NCI-H1694 (cell line): ENCODE data around the gene PPM1H.
A peak's percentile ranks its signal among the peaks of the same experiment; 100 is the strongest.

ENCODE experiments used
- DNase-seq: peaks from one replicate; lab custom pipeline; 2025; lab: John Stamatoyannopoulos, UW

Gene PPM1H

GRCh38 chr12:62604871-62605270, 330.1 kb downstream of the PPM1H start:
- no peak for DNase-seq

- no peak for DNase-seq
These were observed 330.6 kb downstream of the PPM1H start for GRCh38 chr12:62604373-62604772.

- DNase-seq, result no peak
These were observed 331.2 kb downstream of the PPM1H start for GRCh38 chr12:62603811-62604098.

DNA sequence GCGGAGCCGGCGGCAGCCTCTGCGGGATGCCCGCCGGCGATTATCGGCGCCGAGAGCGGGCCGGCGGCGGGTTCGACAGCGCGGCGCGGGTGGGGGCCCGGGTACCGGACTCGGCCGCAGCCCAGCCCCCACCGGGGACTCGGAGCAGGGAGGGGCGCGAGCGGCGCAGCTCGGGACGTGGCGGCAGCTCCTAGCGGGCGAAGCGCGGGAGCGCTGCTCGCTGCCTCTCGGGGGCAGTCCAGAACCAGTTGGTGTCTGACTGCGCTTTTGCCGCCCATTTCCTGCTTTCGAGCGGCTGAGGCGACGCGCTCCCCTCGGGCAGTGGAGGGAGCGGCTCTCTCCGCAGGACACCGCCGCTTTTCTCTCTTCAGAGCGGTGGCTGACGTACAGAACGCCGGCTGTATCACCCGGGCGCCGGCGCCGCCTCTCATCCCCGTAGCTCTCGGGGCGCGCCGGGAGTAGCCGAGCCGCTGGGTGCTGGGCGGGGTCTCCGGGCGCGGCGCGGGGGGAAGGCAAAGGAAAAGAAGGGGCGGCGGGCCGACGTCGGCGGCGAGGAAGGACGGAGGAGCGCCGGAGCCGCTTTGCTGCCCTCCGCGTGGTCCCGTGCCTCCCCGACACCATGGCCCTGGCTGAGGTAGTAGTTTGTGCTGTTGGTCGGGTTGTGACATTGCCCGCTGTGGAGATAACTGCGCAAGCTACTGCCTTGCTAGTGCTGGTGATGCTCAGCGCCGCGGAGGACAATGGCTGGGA, 331.7 kb downstream of the PPM1H start:
- DNase-seq, result peak; percentile 48

GRCh38 chr12:62602255-62603060, 332.5 kb downstream of the PPM1H start:
- peak; percentile 63 for DNase-seq

- no peak for DNase-seq
These were observed 333.2 kb downstream of the PPM1H start for GRCh38 chr12:62601765-62602164.

DNA sequence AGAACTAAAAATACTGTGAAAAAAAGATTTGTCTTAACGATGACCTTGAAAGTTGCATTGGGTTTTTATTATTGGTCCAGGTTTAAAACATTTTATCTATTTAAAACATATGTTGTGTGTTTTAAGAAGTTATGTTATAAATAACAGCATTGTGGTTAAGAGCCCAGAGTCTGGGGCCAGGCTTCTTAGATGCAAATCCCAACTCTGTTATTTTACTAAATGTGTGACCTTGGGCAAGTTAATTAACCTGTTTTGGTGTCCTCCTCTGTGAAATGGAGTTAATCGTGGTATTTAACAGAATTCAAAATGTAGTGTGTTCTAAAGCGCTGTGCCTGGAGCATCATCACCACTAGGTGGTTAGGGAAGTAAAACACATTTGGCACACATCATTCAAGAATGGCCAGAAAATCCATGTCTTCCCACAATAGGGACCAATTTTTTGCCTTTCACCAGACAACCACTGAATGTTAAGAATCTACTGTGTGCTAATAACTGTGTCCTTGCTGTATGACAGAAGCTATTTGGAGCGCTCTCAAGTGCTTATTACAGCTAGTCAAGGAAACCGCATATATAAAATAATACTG, 335.0 kb downstream of the PPM1H start:
- DNase-seq, result no peak

DNA sequence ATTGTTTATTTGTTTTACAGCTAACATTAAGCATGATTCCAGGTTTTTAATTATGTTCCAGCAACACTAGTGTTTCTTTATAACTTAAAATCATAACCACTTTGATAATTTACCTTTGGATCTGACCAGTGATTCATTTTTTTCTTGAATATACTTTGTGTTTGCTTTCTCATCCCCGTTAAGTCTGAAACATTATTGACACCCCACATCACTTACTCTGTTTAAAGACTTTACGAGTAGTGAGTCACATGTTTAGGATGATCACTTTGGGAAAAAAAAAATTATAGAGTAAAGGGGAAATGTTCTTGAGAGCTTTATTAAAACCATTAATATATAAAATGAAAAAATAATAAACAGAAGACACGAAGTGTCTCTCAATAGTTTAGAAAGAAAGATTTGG, 336.1 kb downstream of the PPM1H start:
- no peak for DNase-seq

DNA sequence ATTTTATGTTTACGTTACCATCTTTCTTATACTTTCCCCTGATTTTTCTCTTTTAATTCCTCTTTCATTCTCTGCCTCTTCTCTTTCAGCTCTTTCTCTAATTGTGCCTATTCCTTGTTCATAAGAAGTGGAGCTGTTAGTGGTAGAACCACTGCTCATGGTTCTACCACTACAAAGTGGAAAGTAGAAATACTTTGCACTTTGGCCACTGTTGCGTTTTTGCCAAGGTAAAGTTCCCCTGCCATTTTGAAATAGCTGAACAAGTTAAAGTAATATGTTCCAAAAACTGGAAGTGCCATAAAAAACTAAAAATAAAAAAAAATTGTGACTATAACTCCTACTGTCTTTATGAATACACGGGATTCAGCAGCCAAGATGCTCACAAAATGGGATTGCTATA, 337.7 kb downstream of the PPM1H start:
- no peak for DNase-seq
